Body of pancreas (tissue), 4 donors: ENCODE data around the gene RAB11FIP4.

Experiments
- CTCF ChIP-seq, 7 experiments: fragments of 450-650 bp in 4 of 7; fragments of 200-600 bp in 3 of 7; sonication (generic) in 3 of 7; IDR thresholded peaks; one replicate each; pipeline ENCODE4 v1.5.1; 2016 to 2019; ENCODE audit warnings: antibody characterized with exemption in 7 of 7
- POLR2A ChIP-seq, 3 donors: fragments of 450-650 bp; IDR thresholded peaks; one replicate each; pipeline ENCODE4 v1.6.1; 2016; ENCODE audit warnings: antibody characterized with exemption in 3 of 3, mild to moderate bottlenecking in 2 of 3

GRCh38 chr17:31497994-31498826 is 106.7 kb downstream of the RAB11FIP4 start:
- TF ChIP-seq POLR2A (IDR thresholded peaks at IDR 0.05): no peak
- no peak for TF ChIP-seq CTCF (IDR thresholded peaks at IDR 0.05)
